NCI-H128 (cell line): ENCODE measurements around the gene SCYGR3.
"Not testable (repeated sequence)": the region's sequence is repeated elsewhere in the genome, so short reads cannot be mapped to it uniquely, and the experiment has no call there.

Experiments
- DNase-seq: peaks from one replicate; lab custom pipeline; 2025; ENCODE audit not compliant: unreplicated experiment; lab: John Stamatoyannopoulos, UW

SCYGR3 gene

DNA sequence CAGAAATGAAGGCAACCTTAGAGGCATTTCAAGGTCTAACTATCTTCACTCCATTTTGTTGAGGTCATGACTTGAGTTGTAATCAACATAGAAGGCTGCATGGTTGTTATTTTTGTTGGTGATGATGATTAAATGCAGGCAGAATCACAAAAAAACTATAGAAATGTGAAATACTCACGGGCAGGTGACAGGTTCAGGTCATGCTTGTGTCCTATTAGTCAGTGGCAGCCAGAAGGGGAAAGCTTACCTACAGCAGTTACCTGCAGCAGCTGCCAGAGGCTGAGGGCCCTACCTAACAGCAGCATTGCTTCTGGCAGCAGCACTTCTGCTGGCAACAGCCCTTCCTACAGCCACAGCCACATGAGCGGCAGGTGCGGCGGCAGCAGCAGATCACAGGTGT is 394 bp downstream of the SCYGR3 start:
- no peak for DNase-seq

DNA sequence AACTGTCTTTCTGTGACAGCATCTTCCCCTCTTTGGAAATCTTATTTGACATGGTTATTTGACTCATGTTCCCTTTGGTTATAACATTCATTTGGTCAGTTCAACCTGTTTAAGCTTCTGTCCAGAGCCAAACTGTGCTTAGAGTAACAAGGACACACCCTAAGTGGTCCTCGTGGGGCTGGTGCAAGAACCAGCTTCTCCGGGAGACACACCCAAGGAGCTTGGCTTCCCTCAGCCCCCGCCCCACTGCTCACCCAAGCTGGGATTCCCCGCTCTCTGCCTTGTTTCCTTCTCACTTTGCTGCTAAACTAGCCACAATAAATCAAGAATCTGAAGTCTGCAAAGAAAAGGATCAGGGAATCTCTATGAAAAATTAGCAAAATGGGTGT is 1.4 kb downstream of the SCYGR3 start:
- DNase-seq, result no peak

DNA sequence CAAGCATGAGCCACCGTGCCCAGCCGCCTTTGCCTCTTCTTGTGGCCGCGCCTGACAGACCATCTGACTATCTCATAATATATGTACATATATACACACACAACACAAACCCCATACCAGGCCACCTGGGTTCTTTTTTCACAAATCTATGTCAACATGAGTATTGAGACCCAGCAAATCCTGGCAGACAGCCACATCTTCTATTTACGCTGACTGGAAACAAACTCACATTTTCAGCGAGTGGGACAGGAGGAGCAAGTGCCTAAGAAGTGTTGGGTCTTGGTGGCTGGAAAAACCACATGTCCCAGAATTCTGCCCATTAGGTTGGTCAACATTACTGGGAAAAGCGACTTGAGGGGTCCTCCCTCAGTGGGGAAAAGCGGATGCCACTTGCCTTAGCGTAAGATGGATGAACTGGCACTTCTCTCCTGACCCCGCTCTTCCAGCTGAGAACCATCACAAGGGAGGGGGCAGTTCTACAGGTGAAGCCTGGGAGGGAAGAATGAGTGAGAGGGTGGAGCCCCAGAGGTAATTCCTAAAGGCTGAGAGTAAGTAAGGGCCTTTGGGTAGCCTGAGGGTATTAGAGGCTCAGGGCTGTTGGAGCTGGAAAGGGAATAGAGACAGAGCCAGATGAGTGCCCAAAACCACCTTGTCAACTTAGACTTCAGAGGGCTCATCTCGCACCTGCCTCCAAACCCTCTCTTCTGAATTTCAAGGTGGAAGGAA is 1.9 kb downstream of the SCYGR3 start:
- DNase-seq, result no peak

DNA sequence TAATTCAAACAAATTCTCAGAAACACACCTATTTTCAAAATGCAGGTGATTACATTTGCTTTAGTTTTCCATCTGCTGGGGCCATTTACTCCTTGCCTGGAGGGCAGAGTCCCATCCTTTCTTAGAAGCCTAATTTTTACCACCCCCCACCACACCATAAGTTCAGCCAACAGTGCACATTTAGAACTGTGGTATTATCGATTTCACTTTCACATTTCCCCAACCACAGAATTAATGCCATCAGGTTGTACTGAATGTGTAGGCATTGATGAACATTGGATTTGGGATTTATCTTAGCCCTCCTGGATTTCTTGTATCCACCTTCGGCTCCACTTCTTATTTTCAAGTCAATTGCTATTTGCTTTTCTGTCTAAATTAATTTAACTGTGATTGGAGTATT is 4.5 kb downstream of the SCYGR3 start:
- DNase-seq, result no peak

DNA sequence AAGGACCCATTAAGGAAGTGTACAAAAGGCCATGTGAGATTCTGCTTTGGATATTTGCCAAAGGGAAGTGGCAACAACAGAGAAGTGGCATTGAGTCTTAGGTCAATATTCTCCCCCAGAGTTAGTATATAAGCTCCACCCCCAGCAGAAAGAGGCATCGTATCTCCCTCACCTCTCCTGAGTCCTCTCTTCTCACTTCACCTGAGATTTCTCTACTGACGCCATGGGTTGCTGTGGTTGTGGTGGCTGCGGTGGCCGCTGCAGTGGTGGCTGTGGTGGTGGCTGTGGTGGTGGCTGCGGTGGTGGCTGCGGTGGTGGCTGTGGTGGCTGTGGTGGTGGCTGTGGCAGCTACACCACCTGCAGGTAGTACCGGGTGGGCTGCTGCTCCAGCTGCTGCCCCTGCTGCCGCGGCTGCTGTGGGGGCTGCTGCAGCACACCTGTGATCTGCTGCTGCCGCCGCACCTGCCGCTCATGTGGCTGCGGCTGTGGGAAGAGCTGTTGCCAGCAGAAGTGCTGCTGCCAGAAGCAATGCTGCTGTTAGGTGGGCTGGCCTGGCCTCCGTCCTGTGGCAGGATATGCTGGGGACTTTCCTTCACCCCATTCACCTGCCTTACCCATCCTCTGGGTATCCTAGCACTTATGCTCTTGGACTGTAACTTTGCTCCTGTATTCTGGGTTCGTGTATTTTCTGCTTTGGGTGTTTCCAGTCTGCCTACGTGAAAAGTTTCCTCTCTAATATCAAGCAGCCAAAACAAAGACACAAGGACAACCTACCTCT is 5.9 kb downstream of the SCYGR3 start:
- no peak for DNase-seq

DNA sequence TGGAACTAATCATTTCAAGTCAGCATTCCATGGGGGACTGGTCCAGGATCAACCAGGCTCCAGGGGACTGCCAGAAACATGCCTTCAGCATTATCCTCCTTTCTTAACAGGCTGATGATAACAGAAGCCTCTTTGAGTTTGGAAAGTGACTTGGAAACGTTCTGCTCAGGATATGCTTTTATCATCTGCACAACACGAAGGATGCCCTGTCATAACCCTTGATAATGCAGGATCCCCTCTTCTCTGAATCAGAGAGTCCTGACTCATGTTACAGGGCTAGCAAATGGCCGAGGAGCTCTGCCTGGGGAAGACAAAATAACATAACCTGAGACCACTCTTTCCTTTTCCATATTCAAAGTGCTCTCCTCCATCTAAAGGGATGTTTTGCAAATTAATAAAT is 6.7 kb downstream of the SCYGR3 start:
- DNase-seq, result no peak

DNA sequence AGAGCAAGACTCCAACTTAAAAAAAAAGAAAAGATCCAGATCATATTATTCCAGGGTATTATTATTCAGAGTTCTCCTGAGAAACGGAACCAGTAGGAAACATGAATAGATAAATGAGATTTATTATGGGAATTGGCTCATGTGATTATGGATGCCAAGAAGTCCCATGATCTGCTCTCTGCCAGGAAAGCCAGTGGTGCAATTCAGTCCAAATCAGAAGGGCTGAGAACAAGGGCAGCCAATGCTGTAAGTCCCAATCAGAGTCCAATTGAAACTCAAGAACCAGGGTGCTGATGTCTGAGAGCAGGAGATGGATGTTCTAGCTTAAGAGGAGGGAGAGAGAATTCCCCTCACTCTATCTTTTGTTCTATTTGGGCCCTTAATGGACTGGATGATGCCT is 8.2 kb downstream of the SCYGR3 start:
- DNase-seq, result no peak

DNA sequence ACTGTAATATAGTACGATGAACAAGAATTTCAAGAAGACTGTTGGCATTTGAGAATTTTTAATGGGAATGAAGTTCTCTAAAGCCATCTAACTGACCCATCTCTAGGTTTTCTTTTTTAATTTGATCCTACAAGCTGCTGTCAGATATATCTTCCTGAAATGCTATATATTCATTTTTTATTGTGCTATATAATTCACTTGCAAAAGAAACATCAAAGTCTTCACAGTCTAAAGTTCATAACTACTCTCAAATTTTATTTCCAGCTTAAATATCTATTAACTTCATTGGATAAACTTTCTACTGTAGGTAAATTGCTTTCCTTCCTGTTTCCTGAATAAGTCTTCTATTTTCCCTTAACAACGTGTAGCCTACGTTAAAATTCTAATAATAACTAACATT is 12.3 kb downstream of the SCYGR3 start:
- DNase-seq, result no peak

DNA sequence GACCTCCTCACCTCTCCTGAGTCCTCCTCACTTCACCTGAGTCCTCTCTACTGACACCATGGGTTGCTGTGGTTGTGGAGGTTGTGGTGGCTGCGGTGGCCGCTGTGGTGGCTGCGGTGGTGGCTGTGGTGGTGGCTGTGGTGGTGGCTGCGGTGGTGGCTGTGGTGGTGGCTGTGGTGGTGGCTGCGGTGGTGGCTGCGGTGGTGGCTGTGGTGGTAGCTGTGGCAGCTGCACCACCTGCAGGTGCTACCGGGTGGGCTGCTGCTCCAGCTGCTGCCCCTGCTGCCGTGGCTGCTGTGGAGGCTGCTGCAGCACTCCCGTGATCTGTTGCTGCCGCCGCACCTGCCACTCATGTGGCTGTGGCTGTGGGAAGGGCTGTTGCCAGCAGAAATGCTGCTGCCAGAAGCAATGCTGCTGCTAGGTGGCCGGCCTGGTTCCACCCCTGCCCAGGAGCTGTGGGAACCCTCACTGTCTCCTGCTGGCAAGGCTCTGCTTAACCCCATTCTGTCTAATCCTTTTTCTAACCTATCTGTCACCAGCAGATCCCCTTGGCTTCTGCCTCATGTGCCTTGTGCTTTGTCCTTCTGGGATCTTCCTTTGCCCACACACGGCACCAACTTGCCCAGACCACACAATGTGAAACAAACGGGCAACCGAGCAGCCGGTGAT is 15.7 kb downstream of the SCYGR3 start, which contains the start of gene SCYGR2:
Gene SCYGR2 (plus strand): TSS at position 59 of the 669 bp plus-strand sequence. CDS start 0 bp downstream, at position 59.
- not testable (repeated sequence) for DNase-seq

DNA sequence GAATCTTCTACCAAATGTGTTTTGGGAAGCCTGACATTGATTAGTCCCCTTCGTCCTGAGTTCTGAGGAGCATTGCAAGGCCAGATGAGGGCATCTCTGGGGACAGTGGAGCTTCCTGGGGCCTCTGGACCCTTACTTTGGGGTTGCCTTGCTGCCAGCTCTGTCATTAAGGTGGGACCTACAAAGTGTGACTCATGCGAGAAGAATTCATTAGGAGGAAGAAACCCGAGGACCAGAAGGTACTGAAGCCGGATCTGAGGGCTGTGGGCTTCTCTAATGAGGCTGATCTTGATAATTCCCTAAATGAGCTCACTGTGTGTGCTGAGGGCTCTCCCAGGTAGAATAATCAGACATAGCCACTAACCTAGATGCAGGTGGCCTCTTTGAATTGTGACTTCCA is 16.6 kb downstream of the SCYGR3 start:
- DNase-seq, result no peak

DNA sequence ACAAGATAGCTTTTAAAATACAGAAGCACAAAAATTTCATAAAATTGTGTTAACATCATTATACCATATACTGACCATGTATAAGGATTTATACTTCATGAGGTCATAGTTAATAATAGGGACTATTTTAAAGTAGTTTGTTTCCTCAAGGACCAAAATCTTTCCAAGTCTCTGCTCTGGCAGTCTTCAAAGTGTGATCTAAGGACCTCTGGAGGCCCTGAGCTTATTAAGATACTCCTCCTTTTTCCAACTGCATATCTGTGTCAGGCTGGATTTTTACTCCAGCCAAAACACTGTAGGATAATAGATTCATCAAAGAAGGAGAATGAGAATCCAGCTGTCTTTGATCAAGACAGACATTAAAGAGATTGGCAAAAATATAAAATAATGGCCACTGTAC is 17.6 kb downstream of the SCYGR3 start:
- DNase-seq, result no peak

DNA sequence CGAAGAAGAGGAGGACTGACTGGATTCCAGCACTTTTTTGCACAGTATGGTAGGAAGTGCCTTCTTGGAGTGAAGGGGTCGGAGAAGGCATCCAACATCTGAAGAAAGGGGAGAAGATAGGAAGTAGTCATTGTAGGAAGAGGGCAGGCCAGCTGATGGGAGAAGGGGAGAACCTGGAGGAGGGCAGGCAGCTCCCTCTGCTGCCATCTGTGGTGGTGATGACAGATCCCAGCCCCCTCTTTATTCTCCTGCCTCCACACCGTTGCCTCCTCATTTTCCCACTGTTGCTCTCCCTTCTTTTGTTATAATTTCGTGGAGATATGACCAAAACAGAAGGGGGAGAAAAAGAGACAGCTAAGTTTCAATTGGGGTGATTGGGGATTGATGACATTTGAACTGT is 18.8 kb downstream of the SCYGR3 start:
- no peak for DNase-seq

DNA sequence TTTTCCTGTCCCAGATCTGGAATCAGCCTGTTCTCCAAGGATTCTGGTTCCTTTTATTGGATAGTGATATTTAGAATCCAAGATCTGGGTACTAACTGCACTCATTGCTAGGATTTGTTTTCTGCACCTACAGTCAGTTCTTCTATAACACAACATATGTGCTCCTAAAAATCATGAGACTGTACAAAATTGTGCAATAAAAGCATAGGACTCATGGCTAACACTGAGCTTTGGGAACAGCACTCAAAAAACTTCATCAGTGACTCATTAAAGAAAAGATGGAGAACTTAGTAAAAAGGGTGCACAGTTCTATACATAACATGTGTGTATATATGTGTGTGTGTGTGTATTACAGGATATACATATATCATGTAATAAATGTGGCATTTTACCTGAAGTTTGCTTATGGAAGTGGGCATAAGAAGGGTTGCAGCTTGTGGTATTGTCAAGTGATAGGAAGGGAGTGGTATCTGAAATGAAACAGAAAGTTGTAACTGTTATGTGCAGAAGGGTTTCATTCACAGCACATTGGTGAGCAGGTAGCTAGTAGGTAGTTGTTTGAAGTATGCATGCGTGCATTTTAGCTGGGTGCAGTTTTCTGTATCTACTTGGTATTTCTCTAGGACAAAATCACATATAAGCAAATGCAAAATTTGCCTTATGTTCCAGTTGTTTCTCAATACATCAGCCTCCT is 21.8 kb downstream of the SCYGR3 start:
- no peak for DNase-seq

DNA sequence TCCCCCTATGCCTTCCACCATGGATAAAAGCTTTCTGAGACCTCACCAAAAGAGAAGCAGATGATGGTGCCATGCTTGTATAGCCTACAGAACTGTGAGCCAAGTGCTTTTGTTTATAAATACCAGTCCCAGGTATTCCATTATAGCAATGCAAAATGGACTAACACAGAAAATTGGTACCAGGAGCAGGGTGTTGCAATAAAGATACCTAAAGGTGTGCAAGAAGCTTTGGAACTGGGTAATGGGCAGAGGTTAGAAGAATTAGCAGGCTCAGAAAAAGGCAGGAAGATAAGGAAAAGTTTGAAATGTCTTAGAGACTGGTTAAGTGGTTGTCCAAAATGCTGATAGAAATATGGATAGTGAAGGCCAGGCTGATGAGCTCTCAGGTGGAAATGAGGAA is 32.3 kb downstream of the SCYGR3 start:
- DNase-seq, result no peak

DNA sequence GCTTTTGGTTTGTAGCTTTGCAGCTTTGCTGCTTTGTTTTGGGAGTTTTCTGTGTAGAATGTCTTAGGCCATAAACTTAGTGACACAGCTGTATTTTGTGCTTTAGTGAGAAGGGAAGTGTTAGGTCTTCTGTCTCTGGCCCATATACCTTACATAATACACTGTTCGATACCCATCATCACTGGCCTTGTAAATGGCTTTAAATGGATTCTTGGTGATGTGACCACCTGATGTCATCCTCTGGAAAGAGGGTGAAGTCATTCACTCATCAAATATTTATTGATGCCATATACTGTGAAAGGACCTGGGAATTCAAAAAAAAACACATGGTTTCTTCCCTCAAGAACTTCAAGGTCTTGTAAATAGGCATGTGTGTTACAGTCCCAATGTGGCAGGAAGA is 34.8 kb downstream of the SCYGR3 start:
- DNase-seq, result no peak

DNA sequence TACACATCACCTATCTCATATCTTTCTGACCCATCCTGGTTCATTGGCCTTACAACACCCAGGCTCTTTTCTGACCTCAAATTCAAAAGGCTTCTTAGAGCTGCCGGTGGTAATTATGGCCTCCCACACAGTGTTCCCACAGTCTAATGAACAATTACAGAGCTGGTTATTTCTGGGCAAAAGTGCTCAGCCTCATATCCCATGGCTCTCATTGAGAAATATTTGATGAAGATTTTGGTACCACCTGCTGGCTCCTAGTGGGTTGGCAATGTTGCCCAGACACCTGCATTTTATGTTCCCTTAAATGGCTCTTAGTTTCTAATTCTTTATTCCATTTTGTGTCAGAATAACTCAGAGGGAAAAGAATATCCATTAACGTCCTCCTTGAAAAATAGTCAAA is 36.0 kb downstream of the SCYGR3 start:
- DNase-seq, result no peak

DNA sequence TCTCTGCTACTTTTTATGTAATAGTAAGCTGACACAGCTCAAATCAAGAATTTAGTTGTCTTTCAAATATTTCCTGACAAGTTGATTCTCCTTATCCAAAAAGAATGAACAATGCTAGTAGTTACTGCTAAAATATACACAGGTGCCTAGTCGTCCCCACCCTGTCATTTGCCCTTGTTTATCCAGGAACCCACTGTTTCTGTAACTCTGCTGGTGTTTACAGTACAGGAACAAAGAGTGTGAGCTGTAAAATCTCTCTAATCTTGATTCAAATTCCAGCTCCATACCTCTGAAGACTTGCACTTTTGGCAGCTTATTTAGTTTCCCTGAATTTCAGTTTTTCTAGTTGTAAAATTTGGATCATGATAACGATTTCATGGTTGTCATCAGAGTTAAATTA is 37.1 kb downstream of the SCYGR3 start:
- no peak for DNase-seq

DNA sequence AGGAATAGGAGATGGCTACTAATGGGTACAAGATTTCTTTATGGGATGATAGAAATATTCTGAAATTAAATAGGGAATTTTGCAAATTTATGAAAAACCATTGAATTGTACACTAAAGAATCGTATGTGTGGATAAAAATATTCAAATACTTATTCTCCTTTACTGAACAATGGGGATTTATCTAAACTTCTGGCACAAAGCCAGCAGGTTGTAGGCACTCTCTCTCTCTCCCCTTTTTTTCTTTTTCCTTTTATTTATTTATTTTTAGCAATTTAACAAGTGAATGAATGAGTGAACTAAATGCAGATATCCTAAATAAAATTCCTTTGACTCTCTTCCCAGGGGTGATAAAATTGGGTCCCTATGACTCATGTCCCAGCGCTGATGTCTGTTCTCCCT is 37.8 kb downstream of the SCYGR3 start:
- no peak for DNase-seq

DNA sequence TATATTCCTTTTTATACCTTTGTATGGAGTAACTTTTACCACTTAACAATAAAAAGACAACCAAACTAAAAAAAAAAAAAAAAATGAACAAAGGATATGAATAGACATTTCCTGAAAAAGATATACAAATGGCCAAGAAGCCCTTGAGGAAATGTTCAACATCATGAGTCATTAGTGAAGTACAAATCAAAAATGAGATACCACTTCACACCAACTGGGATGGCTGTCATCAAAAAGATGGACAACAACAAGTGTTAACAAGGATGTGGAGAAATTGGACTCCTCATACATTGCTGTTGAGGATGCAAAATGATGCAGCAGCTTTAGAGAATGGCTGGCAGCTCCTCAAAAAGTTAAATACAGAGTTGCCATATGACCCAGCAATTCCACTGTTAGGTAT is 38.5 kb downstream of the SCYGR3 start:
- no peak for DNase-seq

DNA sequence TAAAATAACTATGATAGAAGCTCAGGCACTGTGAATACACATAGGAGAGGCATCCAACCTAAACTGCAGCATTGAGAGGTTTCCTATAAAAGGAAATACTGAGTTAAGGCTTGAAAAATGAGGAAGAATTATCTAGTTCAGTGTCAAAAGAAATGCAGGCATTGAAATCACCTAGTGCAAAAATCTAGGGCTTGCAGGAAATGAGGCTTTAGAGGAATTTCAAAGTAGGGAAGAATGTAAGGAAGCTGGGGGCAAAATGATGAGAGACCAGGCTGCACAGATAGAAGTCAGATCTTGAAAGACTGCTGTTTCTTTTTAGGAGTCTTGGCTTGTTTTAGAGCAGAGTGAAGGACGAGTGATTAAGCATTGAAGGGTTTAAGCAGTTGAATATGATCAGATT is 44.0 kb downstream of the SCYGR3 start:
- no peak for DNase-seq

DNA sequence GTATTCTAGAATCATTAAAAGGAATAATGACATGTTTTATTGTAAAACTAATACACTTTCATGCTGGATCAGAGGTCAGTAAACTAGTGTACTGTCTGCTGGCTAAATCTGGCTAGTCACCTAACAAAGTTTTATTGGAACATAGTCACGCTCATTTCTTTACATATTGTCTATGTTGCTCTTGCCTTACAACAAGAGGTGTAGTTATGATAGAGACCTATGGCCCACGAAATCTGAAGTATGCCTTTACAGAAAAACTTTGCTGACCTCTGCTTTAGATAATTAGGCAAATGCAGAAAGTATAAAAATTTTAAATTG is 45.8 kb downstream of the SCYGR3 start:
- no peak for DNase-seq

DNA sequence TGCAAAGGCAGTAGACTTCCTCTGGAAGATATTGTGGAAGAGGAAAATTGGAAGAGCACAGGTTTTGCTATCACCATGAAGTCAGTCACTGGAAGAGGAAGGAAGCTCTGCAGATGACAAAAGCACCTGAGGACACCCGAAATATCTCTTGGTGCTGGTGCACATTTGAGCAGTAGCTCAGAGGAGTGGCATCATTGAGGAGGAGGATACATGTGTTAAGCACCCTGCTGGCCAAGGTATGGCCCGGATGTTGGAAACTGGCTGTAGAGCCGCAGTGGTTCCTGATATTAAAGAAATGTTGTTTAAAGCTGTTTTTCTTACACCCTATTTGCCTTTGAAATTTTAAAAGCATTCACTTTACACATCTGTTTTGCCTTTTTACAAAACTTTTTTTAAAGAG is 48.6 kb downstream of the SCYGR3 start:
- DNase-seq, result no peak
